Measurements from ENCODE around the gene FIS1. TPM values are rescaled to one million over a fixed set of nuclear protein-coding genes. Genes with fewer than 3 reads are reported as not detected.

The FIS1 gene
- total RNA-seq, 6 donors from 2014 or later: 167 to 276 (median 221) TPM

GRCh38 chr7:101241443-101242349 is 3.2 kb downstream of the FIS1 start:
- Histone ChIP-seq H3K27me3 (no peaks in the 10 kb centered on the region), H3K9me3 (no peaks in the 10 kb centered on the region), H3K36me3 (peaks cover 3 to 44% (median 24%) of the 10 kb centered on the region in 4 donors), H3K4me3 (no peak overlapping the region), H3K27ac (peak overlapping the region in 3 of 4 donors; percentile 85 to 98 (median 94)), H3K4me1 (peaks cover 49 to 72% (median 68%) of the 10 kb centered on the region in 4 donors)
- no peak for TF ChIP-seq POLR2AphosphoS5 (IDR thresholded peaks at IDR 0.05)
- TF ChIP-seq EP300 (IDR thresholded peaks at IDR 0.05): no peak
- TF ChIP-seq, protein P1, sequence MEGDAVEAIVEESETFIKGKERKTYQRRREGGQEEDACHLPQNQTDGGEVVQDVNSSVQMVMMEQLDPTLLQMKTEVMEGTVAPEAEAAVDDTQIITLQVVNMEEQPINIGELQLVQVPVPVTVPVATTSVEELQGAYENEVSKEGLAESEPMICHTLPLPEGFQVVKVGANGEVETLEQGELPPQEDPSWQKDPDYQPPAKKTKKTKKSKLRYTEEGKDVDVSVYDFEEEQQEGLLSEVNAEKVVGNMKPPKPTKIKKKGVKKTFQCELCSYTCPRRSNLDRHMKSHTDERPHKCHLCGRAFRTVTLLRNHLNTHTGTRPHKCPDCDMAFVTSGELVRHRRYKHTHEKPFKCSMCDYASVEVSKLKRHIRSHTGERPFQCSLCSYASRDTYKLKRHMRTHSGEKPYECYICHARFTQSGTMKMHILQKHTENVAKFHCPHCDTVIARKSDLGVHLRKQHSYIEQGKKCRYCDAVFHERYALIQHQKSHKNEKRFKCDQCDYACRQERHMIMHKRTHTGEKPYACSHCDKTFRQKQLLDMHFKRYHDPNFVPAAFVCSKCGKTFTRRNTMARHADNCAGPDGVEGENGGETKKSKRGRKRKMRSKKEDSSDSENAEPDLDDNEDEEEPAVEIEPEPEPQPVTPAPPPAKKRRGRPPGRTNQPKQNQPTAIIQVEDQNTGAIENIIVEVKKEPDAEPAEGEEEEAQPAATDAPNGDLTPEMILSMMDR (IDR thresholded peaks at IDR 0.05): no peak
- DNase-seq (no peak), ATAC-seq (ENCODE audit: low FRiP score in 2 of 2) (no peak)
- WGBS, 2 donors: 69 to 84% methylated on average over 16 of the region's 16 CpGs

GRCh38 chr7:101241015-101241363 is 3.9 kb downstream of the FIS1 start:
- TF ChIP-seq POLR2A (IDR thresholded peaks at IDR 0.05) (no peak), EP300 (IDR thresholded peaks at IDR 0.05) (no peak), POLR2AphosphoS5 (IDR thresholded peaks at IDR 0.05) (no peak)
- TF ChIP-seq, protein P1 (IDR thresholded peaks at IDR 0.05): no peak
- Histone ChIP-seq H3K4me1 (peaks cover 49 to 71% (median 67%) of the 10 kb centered on the region in 4 donors), H3K9me3 (no peaks in the 10 kb centered on the region), H3K36me3 (peaks cover 3 to 51% (median 24%) of the 10 kb centered on the region in 4 donors), H3K27me3 (no peaks in the 10 kb centered on the region), H3K27ac (peak overlapping the region; percentile 76 to 94 (median 88)), H3K4me3 (no peak overlapping the region)
- no peak for ATAC-seq (ENCODE audit: low FRiP score in 2 of 2)
- no peak for DNase-seq
- WGBS, 2 donors: 85 to 88% methylated on average over 9 to 12 of the region's 12 CpGs

- peak in 1 of 2 donors; percentile 45 for DNase-seq
- H3K36me3 ChIP-seq: peaks cover 3 to 54% (median 24%) of the 10 kb centered on the region in 4 donors
- H3K27ac ChIP-seq: peak overlapping the region; percentile 76 to 94 (median 88)
Observed at GRCh38 chr7:101240226-101241014, 4.5 kb downstream of the FIS1 start.

GRCh38 chr7:101239951-101240220 is 5.0 kb downstream of the FIS1 start:
- DNase-seq (no peak), ATAC-seq (ENCODE audit: low FRiP score in 2 of 2) (no peak)
- Histone ChIP-seq H3K4me3 (no peak overlapping the region), H3K4me1 (peaks cover 45 to 61% (median 57%) of the 10 kb centered on the region in 4 donors), H3K27ac (peak overlapping the region; percentile 76 to 94 (median 88)), H3K36me3 (peaks cover 3 to 54% (median 24%) of the 10 kb centered on the region in 4 donors), H3K27me3 (no peaks in the 10 kb centered on the region), H3K9me3 (no peaks in the 10 kb centered on the region)
- 85 to 87% methylated on average over 7 to 9 of the region's 9 CpGs for WGBS, 2 donors
- no peak for TF ChIP-seq EP300 (IDR thresholded peaks at IDR 0.05)
- TF ChIP-seq POLR2A (IDR thresholded peaks at IDR 0.05): no peak

More at GRCh38 chr7:101240226-101241014, 4.5 kb downstream of the FIS1 start:
- peaks cover 47 to 66% (median 61%) of the 10 kb centered on the region in 4 donors for H3K4me1 ChIP-seq
- no peaks in the 10 kb centered on the region for H3K27me3 ChIP-seq
- 86 to 88% methylated on average over 32 of the region's 32 CpGs for WGBS, 2 donors
- no peak overlapping the region for H3K4me3 ChIP-seq
- TF ChIP-seq, protein P1 (IDR thresholded peaks at IDR 0.05): no peak
- TF ChIP-seq EP300 (IDR thresholded peaks at IDR 0.05) (no peak), POLR2A (IDR thresholded peaks at IDR 0.05) (no peak)
- ATAC-seq (ENCODE audit: low FRiP score in 2 of 2): no peak
- no peaks in the 10 kb centered on the region for H3K9me3 ChIP-seq
